Panc1 (cell line): ENCODE measurements around the gene AHR. TPM values are rescaled to one million over a fixed set of nuclear protein-coding genes. Genes with fewer than 3 reads are reported as not detected.
A peak's percentile ranks its signal among the peaks of the same experiment; 100 is the strongest.

Experiments used
- ATAC-seq: fragments of 200-7000 bp; cut with Tn5 transposase; 2 replicates; pipeline ENCODE4 v1.9.1; 2020; ENCODE audit warnings: mild to moderate bottlenecking, moderate library complexity
- BruUV-seq: library from RNA; stranded (reverse); fragments of 400-500 nt; replicated peaks from 2 replicates; lab custom pipeline; 2021; lab: Mats Ljungman, UMichigan
- CTCF ChIA-PET: fragments of 300-600 bp; sonication (Branson Sonifier 250); formaldehyde crosslinking; loops from one replicate; lab custom pipeline; 2022; ENCODE audit warnings: antibody characterized with exemption; lab: Charles Lee
- POLR2A ChIA-PET: fragments of 300-600 bp; sonication (Branson Sonifier 250); formaldehyde crosslinking; loops from one replicate; lab custom pipeline; 2022; ENCODE audit warnings: antibody characterized with exemption; lab: Charles Lee
- DNase-seq: peaks from one replicate; pipeline ENCODE4 v3.0.0-alpha.2; 2010; ENCODE audit warnings: low read depth, low spot score
- H3K27ac ChIP-seq: 2 replicates; pipeline ENCODE4 v1.5.1; 2011; ENCODE audit warnings: mild to moderate bottlenecking, low read length, inconsistent platforms
- H3K27me3 ChIP-seq: fragments of 200-500 bp; sonication (Bioruptor generic); 2 replicates; pipeline ENCODE4 v1.6.0; 2014; ENCODE audit warnings: low read length, inconsistent platforms; ENCODE audit not compliant: control insufficient read depth, insufficient read depth
- H3K36me3 ChIP-seq: fragments of 200-500 bp; sonication (Bioruptor generic); 2 replicates; pipeline ENCODE4 v1.5.1; 2014; ENCODE audit warnings: inconsistent platforms, mild to moderate bottlenecking, low read length, moderate library complexity; ENCODE audit not compliant: control insufficient read depth, insufficient read depth
- H3K4me1 ChIP-seq: 2 replicates; pipeline ENCODE4 v1.5.1; 2011; ENCODE audit warnings: inconsistent platforms, mild to moderate bottlenecking, low read length, moderate library complexity; ENCODE audit not compliant: control insufficient read depth, insufficient read depth
- H3K4me3 ChIP-seq, 2 experiments: 2 replicates each; pipeline ENCODE4 v1.5.1; 2011 to 2012; ENCODE audit warnings: low read depth in 2 of 2, low read length in 2 of 2, mild to moderate bottlenecking in 2 of 2, inconsistent platforms in 1 of 2, moderate library complexity in 1 of 2
- H3K9me3 ChIP-seq: fragments of 200-500 bp; sonication (Bioruptor generic); 2 replicates; pipeline ENCODE4 v1.5.1; 2014; ENCODE audit warnings: low read depth, mild to moderate bottlenecking, inconsistent platforms, low read length, moderate library complexity; ENCODE audit not compliant: control insufficient read depth, insufficient read depth
- CTCF ChIP-seq: fragments of 450-650 bp; IDR thresholded peaks from 2 replicates; pipeline ENCODE4 v1.5.1; 2017; ENCODE audit warnings: mild to moderate bottlenecking
- POLR2AphosphoS5 ChIP-seq: IDR thresholded peaks from 2 replicates; pipeline ENCODE4 v1.6.1; 2012; ENCODE audit warnings: mild to moderate bottlenecking, low read depth, low read length, moderate library complexity
- REST ChIP-seq, 2 experiments: IDR thresholded peaks; 2 replicates each; pipeline ENCODE4 v1.6.1; 2011 to 2012; ENCODE audit warnings: low read depth in 2 of 2, control low read depth in 1 of 2, low read length in 1 of 2, mild to moderate bottlenecking in 1 of 2, moderate library complexity in 1 of 2; ENCODE audit not compliant: insufficient read depth in 1 of 2
- SIN3A ChIP-seq: IDR thresholded peaks from 2 replicates; pipeline ENCODE4 v1.6.1; 2012; ENCODE audit warnings: low read depth, mild to moderate bottlenecking, low read length, moderate library complexity, borderline replicate concordance; ENCODE audit not compliant: insufficient read depth
- TCF7L2 ChIP-seq: IDR thresholded peaks from 2 replicates; pipeline ENCODE4 v1.6.1; 2011; ENCODE audit warnings: mild to moderate bottlenecking, low read depth, low read length, inconsistent platforms
- in situ Hi-C: cut with HindIII; loops from 2 replicates; pipeline ENCODE4 v1.10.0; 2016; ENCODE audit warnings: low sequenced_read_pairs, low pct_unique_long_range_greater_than_20kb
- intact Hi-C: fragments of 100-400 bp; cut with micrococcal nuclease; formaldehyde crosslinking; loops from one replicate; pipeline ENCODE4 v1.10.0; 2022; ENCODE audit not compliant: unreplicated experiment
- total RNA-seq: library from RNA; stranded (reverse); gene quantifications from one replicate; pipeline ENCODE4 v1.2.1, GENCODE V29; 2021; ENCODE audit not compliant: unreplicated experiment

Gene AHR
- total RNA-seq, 1 experiment from 2014 or later, result 36.6 TPM

- Histone ChIP-seq H3K27me3 (no peaks in the 10 kb centered on the region), H3K36me3 (no peaks in the 10 kb centered on the region), H3K4me1 (peaks cover under 1% of the 10 kb centered on the region), H3K4me3 (no peak overlapping the region), H3K27ac (no peak overlapping the region), H3K9me3 (no peaks in the 10 kb centered on the region)
- intact Hi-C loops (no loop called here), in situ Hi-C loops (no loop called here)
- TF ChIP-seq CTCF (no peak), POLR2AphosphoS5 (no peak), REST (IDR thresholded peaks at IDR 0.05; ENCODE audit: insufficient read depth in 1 of 2, low read depth in 2 of 2, low read length in 1 of 2) (no peak), TCF7L2 (no peak), SIN3A (no peak)
- ATAC-seq (no peak), DNase-seq (no peak)
- ChIA-PET POLR2A (no interaction called here), CTCF (no interaction called here)
- BruUV-seq, result no TSS peak
These were observed 14.7 kb downstream of the AHR start for GRCh38 chr7:17313194-17313593.

- intact Hi-C loops (no loop called here), in situ Hi-C loops (no loop called here)
- Histone ChIP-seq H3K36me3 (no peaks in the 10 kb centered on the region), H3K4me1 (peaks cover 5% of the 10 kb centered on the region; the same call in 1 of the 2 replicates), H3K27ac (no peak overlapping the region), H3K27me3 (no peaks in the 10 kb centered on the region), H3K4me3 (no peak overlapping the region), H3K9me3 (no peaks in the 10 kb centered on the region)
- ChIA-PET POLR2A (no interaction called here), CTCF (no interaction called here)
- ATAC-seq (no peak), DNase-seq (no peak)
- TF ChIP-seq REST (IDR thresholded peaks at IDR 0.05; ENCODE audit: insufficient read depth in 1 of 2, low read depth in 2 of 2, low read length in 1 of 2) (no peak), CTCF (no peak), TCF7L2 (no peak), SIN3A (no peak), POLR2AphosphoS5 (no peak)
- BruUV-seq, result TSS peak; percentile 15
These were observed 17.5 kb downstream of the AHR start for GRCh38 chr7:17315974-17316373.
